ENCODE results near the gene ACTR5.
"Not testable (repeated sequence)": the region's sequence is repeated elsewhere in the genome, so short reads cannot be mapped to it uniquely, and the experiment has no call there.

The ACTR5 gene

DNA sequence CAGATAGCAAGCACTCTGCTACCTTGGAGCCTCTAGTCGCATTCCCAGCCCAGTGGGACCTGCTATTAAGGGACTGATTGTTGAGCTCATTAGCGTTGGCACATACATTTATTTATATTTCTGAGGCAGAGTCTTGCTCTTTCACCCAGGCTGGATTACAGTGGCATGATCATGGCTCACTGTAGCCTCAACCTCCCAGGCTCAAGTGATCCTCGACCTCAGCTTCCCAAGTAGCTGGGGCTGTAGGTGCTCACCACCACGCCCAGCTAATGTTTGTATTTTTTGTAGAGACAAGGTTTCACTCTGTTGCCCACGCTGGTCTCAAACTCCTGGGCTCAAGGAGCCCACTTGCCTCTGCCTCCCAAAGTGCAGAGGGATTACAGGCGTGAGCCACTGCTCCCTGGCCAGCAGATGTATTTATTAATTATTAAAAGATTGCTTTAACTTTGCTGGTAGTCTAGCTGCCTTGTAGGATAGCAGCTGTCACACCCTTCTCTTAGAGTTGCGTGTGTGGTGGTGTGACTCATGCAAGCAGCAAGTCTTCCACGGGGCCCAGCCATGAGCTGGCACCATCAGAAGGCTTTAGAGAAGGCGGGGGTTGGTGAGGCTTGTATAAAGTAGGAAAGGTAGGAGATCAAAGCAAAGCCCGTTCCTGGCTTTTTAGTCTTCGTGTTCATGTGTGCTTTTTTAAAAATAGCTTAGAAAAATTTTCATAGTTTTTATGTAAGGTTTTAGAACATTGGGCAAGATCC lies 16.5 kb downstream of the ACTR5 start:
- no peak for DNase-seq (ENCODE audit: low read depth, low spot score)

DNA sequence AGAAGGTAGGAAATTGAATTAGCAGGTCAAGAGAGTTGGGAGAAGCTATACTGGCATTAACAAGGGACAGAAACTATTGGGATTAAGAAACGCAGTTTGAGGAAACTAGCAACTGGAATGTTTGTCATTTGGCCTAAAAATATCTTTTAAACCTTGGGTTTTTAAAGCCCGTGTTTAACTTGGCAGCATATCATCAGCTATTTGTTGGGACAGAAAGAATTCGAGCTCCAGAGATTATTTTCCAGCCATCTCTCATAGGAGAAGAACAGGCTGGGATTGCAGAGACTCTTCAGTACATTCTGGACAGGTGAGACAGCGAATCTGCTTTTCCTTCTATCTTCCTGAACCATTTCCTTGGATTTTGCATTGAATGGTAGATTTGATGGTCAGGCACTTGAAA lies 17.8 kb downstream of the ACTR5 start:
- no peak for DNase-seq (ENCODE audit: low read depth, low spot score)

DNA sequence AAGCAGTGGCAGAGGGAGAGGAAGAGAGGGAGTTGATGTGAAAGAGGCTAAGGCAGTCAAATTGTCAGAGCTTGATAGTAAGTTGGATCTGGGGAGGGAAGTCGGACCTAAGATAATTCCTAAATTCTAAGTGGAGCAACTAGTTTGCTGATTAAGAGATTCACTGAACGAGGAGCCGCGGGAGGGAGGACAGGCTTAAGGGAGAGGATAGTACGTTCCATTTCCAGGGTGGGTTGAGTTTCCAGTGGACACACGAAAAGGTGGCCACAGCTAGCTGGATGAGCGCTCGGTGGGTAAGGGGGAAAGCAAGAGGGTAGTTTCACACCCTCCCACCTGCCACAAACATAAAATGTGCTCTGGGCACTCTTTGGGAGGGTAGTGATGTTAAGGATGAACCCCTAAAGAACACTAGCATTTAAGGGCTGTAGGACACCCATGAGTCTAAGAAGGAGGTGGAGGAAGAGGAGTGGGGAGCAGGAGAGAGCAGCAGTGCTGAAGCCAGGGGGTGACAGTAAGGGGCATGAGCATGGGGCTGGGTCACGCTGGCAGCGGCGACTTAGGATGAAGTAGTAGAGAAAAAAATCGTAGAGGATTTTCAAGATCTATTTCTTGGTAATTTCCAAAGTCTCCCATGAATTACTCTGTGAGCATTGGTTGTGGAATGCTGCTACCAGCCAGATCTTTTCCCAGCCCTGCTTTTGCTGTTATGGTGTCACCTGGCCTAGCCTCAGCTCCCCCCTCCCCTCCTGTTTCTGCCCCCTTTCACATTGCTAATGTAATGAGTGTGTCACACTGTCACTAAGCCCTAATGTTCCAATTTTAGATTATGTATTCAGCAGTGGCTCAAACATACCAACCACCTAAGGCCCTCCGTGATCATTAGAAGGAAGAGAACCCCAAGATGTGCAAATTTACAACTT lies 21.4 kb downstream of the ACTR5 start:
- no peak for DNase-seq (ENCODE audit: low read depth, low spot score)

DNA sequence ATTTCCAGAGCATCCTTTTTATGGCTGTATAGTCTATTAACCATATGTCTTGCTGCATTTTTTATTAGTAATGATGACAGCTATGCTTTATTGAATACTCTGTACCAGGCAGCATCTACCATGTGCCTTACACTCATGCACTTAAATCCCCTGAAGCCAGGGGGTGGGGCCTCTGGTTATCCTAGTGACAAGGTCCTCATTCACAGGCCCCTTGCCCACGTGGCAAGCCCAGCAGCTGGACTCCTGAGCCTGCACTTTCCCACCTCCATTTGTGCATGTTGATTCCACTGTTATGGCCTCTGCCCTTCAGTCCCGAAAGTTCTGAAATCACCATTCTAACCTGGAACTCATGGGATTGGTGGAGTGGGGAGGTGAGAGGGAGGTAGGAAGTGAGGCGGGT lies 22.3 kb downstream of the ACTR5 start:
- DNase-seq (ENCODE audit: low read depth, low spot score): no peak

DNA sequence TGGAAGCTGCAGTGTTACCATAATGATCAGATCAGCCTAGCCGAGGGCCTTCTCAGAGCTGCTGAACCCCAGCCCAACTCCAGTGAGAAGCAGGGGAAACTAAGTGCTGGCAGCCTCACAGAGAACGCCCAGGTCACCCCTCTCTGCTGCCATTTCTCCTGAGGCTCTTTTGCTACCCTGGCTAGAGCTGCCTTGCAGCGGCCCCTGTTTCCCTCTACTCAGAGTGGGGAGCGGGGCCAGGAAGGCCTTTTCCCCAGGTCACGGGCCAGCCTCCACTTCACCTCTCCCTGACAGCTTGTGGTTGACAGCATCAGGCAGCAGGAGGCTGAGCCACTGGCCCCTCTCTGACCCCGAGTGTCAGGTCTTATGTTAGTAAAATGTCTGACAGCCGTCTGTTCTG lies 22.7 kb downstream of the ACTR5 start:
- DNase-seq (ENCODE audit: low read depth, low spot score): no peak

DNA sequence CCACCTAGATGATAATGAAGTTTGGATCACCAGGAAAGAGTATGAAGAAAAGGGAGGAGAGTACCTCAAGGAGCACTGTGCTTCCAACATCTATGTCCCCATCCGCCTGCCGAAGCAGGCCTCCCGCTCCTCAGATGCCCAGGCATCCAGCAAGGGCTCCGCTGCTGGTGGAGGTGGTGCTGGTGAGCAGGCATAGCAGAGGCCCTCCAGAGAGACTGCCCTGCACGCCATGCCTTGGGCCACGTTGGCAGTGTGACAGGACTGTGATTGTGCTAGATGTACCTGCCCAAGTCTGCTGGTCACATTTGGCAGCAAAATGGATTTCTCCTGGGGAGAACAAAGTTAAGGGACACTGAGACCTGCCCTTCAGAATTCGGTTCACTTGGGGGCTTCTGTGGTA lies 23.4 kb downstream of the ACTR5 start:
- no peak for DNase-seq (ENCODE audit: low read depth, low spot score)

DNA sequence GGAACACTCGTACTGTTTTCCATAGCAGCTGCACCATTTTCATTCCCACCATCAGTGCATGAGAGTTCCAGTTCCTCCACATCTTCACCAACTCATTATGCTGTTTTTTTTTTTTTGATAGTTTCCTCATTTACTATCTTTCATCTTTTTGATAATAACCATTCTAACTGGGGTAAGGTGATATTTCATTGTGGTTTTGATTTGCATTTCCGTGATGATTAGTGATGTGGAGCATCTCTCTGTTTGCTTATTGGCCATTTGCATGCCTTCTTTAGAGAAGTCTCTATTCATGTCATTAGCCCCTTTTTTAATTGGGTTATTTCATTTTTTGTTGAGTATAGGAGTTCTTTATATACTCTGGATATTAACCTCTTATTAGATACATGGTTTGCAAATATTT lies 25.9 kb downstream of the ACTR5 start:
- DNase-seq (ENCODE audit: low read depth, low spot score): no peak

DNA sequence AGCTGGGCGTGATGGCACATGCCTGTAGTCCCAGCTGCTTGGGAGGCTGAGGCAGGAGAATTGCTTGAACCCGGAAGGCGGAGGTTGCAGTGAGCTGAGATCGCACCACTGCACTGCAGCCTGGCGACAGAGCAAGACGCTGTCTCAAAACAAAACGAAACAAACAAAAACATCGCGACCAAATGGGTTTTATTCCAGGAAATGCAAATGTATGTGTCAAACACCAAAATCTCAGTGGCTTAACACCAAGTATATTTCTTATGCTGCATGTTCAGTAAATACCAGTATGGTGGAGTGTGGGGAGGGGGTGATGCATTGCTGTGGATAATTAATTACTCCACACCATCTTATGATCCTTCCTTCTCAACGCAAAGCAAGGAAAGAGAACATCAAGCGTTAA lies 28.1 kb downstream of the ACTR5 start:
- no peak for DNase-seq (ENCODE audit: low read depth, low spot score)

DNA sequence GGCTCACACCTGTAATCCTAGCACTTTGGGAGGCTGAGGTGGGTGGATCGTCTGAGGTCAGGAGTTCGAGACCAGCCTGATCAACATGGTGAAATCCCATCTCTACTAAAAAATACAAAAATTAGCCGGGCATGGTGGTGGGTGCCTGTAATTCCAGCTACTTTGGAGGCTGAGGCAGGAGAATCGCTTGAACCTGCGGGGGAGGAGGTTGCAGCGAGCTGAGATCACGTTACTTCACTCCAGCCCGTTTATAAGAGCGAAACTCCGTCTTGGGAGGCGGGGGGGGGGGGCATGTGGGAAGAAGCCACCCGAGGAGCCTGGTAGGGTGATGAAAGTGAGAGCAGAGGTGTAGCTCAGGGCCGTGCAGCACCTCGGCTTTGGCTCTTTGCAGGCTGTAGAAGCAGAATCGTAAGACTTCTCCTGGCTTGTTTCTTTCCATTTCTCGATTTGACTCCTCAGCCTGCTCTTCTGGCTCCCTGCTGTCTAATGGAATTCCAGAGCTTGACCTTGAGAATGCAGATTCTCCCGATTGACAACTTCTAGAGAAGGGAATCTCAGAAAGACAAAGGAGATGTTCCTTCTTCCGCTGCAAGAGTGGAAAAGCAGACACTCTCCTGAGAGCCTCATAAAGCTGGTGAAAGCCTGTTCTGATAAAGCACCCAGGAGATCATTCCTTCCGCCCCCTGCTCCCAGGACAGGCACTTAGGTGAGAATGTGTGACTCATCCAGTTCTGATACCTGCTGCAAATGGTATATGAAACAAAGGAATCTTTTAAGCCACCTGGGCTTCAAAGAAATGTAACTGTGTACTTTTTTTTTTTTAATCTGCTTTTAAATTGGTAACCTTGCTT lies 31.2 kb downstream of the ACTR5 start:
- DNase-seq (ENCODE audit: low read depth, low spot score): no peak

DNA sequence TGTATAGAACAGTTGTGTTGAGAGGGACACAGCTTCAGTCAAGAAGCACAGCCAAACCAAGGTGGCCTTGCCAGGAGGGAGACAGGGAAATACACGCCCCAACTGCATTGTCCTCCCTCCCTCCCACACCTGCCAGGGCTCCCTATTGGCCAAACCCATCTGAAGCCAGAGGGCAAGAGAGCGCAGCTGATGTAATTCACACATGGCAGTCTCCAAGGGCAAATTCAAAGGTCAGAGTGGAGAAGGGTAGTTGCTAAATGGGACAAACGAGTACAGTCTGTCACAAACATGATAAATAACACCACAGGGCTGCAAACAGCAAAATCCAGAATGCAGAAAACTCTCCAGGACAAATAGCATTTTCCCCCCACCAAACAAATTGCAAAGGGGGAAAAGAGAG lies 34.0 kb downstream of the ACTR5 start:
- no peak for DNase-seq (ENCODE audit: low read depth, low spot score)

DNA sequence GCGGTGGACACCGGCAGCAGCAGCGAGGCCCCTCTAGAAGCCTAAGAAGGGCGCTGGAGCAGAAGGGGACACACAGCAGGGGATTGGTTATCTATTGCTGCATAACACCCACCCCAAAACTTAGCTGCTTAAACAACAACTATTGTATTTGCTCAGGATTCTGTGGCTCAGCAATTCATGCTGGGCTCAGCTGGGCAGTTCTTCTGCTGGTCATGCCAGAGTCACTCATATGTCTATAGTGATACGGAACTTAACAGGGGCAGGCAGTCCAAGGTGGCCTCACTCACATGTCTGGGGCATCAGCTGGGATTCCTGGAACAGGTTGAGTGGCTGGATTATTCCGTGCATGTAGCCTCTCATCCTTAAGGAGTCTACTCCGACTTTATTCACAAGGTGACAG lies 39.6 kb downstream of the ACTR5 start:
- DNase-seq (ENCODE audit: low read depth, low spot score): no peak

DNA sequence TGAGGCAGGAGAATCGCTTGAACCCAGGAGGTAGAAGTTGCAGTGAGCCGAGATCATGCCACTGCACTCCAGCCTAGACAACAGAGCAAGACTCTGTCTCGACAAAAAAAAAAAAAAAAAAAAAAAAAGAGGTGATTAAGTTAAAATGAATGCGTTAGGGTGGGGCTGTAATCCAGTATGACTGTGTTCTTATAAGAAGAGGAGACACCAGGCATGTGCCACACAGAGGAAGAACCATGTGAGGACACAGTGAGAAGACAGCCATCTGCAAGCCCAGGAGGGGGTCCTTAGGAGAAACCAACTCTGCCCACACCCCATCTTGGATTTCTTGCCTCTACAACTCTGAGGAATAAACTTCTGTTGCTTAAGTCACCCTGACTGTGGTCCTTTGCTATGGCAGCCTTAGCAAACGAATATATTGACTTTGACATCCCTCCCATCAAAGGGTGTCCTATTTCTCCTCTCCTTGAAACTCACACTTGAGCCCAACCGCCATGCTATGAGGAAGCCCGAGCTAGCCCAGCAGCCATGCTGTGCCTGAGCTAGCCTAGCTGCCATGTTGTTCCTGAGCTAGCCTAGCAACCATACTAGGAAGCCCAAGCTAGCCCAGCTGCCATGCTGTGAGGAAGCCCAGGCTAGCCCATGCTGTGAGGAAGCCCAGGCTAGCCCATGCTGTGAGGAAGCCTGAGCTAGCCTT lies 41.4 kb downstream of the ACTR5 start:
- no peak for DNase-seq (ENCODE audit: low read depth, low spot score)

DNA sequence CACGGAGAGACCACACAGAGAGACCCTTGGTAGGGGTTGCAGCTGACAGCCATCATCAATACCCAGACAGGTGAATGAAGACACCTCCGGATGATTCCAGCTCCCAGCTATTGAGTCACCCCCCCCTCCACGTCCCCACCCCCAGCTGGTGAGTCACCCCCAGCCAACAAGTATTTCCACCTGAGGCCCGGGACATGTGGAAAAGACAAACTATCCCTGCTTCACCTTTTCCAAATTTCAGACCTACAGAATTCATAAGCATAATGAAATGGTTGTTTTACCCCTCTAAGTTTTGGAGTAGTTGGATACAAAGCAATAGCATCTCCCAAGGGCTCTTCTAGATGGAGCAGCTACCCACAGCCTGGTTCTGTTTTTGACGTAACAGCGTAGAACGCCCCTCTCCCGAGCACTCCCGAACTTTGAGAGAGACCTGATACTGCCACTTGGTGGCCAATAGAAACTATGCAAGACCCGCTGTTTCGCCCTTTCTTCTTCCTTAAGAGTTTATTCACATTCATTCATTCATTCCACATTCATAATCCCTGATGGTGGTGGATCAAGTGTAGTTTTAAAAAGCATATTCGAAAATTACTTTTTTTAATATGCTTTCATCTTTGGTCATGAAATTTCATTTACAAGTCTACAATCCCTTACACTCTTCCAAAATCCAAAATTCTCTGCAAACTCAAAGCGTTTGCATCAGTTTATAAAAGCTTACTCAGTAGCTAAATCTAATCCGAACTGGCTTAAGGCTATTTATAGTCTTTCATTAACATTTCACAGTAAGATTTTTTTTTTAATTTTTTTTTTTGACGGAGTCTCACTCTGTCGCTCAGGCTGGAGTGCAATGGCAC lies 42.2 kb downstream of the ACTR5 start:
- DNase-seq (ENCODE audit: low read depth, low spot score): no peak

DNA sequence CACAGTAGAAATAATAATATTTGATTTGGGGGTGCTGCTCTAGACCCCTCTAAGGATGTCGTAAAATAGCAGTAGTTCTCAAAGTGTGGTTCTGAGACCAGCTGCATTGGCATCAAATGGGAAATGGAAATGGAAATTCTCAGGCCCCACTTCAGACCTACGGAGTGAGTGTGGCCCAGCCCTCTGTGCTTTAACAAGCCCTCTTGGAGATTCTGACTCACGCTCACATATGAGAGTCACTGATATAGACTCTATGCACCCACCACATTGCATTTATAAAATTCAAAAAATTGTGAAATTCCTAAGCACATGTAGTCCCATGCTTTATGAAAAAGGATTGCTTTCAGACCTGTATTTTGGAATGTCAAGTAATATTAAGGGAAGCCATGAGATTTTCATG lies 43.0 kb downstream of the ACTR5 start:
- DNase-seq (ENCODE audit: low read depth, low spot score): no peak

DNA sequence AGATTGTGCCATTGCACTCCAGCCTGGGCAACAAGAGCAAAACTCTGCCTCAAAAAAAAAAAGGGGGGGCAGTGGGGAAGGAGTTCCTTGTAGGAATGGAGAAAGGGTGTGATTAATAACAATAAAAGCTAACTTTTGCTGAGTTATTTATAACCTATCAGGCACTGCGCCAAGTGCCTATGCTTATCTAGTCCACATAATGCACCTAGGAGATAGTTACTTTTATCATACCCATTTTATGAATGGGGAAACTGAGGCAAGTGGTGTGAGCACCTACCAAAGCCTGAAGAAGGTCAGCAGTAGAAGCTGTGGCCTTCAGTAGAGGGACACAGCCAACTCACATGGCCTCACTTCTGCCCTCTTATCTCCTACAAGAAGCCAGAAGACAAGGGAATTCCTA lies 43.7 kb downstream of the ACTR5 start:
- DNase-seq (ENCODE audit: low read depth, low spot score): no peak

DNA sequence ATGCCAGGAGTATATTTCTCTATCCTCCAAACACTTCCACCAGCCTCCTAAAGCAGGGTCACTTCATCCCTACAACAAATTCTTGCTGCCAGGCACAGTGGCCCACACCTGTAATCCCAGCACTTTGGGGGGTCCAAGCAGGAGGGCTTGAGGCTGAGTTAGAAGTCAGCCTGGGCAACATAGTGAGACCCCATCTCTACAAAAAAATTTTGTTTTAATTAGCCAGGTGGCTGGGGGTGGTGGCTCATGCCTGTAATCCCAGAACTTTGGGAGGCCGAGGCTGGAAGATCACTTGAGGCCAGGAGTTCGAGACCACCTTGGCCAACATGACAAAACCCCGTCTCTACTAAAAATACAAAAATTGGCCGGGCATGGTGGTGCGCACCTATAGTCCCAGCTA lies 45.8 kb downstream of the ACTR5 start:
- not testable (repeated sequence) for DNase-seq (ENCODE audit: low read depth, low spot score)

DNA sequence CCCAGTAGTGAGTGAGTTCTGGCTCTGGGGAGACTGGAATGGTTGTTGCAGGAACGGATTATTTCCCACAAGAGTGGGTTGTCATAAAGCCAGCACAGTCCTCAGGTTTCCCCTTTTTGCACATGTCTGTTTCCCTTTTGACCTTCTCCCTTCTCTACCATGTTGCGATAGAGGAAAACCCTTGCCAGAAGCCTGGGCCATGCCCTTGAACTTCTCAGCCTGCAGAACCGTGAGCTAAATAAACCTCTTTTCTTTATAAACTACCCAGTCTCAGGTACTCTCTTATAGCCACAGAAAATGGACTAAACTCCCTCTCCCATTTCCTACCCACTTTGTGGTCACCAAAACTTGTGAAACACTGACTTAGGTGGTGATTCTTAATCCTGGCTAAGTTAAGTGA lies 50.0 kb downstream of the ACTR5 start:
- DNase-seq (ENCODE audit: low read depth, low spot score): no peak

DNA sequence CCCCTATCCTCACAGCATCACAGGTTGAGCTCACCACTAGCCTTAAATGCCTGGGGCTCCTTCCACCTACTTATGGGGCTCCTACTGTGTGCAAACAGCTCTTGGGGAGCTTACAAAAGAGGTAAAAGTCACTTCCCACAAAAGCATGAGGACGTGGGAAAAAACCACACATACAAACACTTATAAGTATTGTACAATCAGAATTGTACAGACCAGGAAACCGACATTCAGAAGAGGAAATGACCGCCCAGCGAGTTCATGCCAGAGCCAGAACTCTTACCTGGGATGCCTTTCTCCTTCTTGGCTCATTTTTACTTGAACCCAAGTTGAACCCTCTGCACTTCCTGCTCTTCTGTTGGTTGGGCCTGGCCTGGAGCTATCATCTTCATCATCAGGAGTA lies 50.9 kb downstream of the ACTR5 start:
- no peak for DNase-seq (ENCODE audit: low read depth, low spot score)

DNA sequence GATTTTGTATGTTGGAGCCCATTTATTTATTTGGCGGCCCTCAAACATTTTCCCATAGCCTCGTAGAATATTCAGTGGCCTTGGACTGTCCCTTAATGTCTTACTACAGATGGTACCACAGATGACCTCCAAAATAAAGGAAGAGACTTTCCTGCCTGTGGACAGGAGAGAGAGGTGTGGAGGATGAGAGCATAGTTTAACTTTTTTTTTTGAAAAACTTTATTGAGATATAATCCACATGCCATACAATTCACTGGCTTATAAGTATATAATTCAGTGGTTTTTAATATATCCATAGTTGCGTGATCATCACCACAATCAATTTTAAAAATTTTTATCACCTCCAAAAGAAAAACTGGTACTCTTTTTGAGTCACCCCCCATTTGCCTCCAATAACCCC lies 52.6 kb downstream of the ACTR5 start:
- no peak for DNase-seq (ENCODE audit: low read depth, low spot score)

DNA sequence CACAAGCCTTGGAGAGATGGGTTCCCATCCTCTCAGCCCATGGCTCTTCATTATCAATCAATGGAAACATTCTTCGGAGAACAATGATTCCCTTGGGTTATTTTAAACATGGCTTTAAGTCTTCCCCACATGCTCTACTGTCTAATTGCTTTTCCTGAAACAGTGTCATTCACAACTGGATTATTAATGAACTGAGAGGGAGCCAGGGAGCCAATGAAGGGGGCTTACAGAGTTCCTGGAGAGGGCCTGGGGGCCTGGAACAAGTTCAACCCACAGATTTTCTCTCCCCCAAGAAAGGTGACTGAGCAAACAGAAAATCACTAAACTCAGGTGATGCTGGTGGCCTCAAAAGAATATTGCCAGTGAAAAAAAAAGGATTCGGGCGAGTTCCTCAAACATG lies 56.0 kb downstream of the ACTR5 start:
- no peak for DNase-seq (ENCODE audit: low read depth, low spot score)

All from activated CD4-positive, CD25-positive, alpha-beta regulatory T cell treated with anti-CD3 and anti-CD28 coated beads, Interleukin-2, amount 50 U/mL, for 16 hours (primary cell).